CD14-positive monocyte (primary cell): ENCODE data around the gene SPATA19. TPM values are rescaled to one million over a fixed set of nuclear protein-coding genes. Genes with fewer than 3 reads are reported as not detected.

ENCODE experiments used
- DNase-seq, 3 donors: peaks; one replicate each; pipeline ENCODE4 v3.0.0-alpha.2; 2011 to 2022
- H2AFZ ChIP-seq: 2 replicates; pipeline ENCODE4 v1.6.0; 2012; ENCODE audit warnings: mild to moderate bottlenecking, low read depth, low read length, inconsistent platforms; ENCODE audit not compliant: insufficient read depth, poor library complexity, severe bottlenecking
- H3K27ac ChIP-seq, 2 donors: 1 replicate in 1 of 2; 2 replicates in 1 of 2; pipeline ENCODE4 v1.5.1; 2012 to 2013; ENCODE audit warnings: low read length in 2 of 2, control low read depth in 1 of 2, inconsistent platforms in 1 of 2, low read depth in 1 of 2, mild to moderate bottlenecking in 1 of 2
- H3K27me3 ChIP-seq, 2 donors: one replicate each; pipeline versions ENCODE4 v1.6.0 to v1.6.1; 2011 to 2013; ENCODE audit warnings: low read length in 2 of 2; ENCODE audit not compliant: control insufficient read depth in 2 of 2, insufficient read depth in 2 of 2
- H3K36me3 ChIP-seq, 2 donors: replicated peaks in 1 of 2; 1 replicate in 1 of 2; 2 replicates in 1 of 2; pipeline versions ENCODE4 v1.5.1 to v1.6.1; 2012 to 2013; ENCODE audit warnings: low read length in 2 of 2, control low read depth in 1 of 2, inconsistent platforms in 1 of 2, mild to moderate bottlenecking in 1 of 2; ENCODE audit not compliant: insufficient read depth in 2 of 2, control insufficient read depth in 1 of 2
- H3K4me1 ChIP-seq, 2 donors: 1 replicate in 1 of 2; 2 replicates in 1 of 2; pipeline versions ENCODE4 v1.5.1 to v1.6.1; 2012 to 2013; ENCODE audit warnings: low read length in 2 of 2, control low read depth in 1 of 2, inconsistent platforms in 1 of 2, mild to moderate bottlenecking in 1 of 2, moderate library complexity in 1 of 2; ENCODE audit not compliant: insufficient read depth in 2 of 2, control insufficient read depth in 1 of 2
- H3K4me2 ChIP-seq: replicated peaks from 2 replicates; pipeline ENCODE3; 2012; ENCODE audit warnings: low read length, moderate library complexity, mild to moderate bottlenecking; ENCODE audit not compliant: poor library complexity, severe bottlenecking; ENCODE audit errors: extremely low read depth
- H3K4me3 ChIP-seq, 3 experiments: fragments of 200-600 bp in 1 of 3; sonication (generic) in 1 of 3; replicated peaks in 1 of 3; 1 replicate in 2 of 3; 2 replicates in 1 of 3; pipeline ENCODE4 v1.5.1; 2011 to 2013; ENCODE audit warnings: low read length in 3 of 3, mild to moderate bottlenecking in 3 of 3, control low read depth in 2 of 3, low read depth in 2 of 3, inconsistent platforms in 1 of 3, moderate library complexity in 1 of 3
- H3K79me2 ChIP-seq: 2 replicates; pipeline ENCODE4 v1.6.0; 2012; ENCODE audit warnings: mild to moderate bottlenecking, control low read depth, inconsistent platforms, low read length, moderate library complexity; ENCODE audit not compliant: insufficient read depth
- H3K9ac ChIP-seq: 2 replicates; pipeline ENCODE4 v1.6.0; 2017; ENCODE audit warnings: low read length, mild to moderate bottlenecking; ENCODE audit not compliant: insufficient read depth, poor library complexity, severe bottlenecking
- H3K9me3 ChIP-seq, 2 donors: replicated peaks in 1 of 2; 1 replicate in 1 of 2; 2 replicates in 1 of 2; pipeline versions ENCODE4 v1.5.1 to v1.6.1; 2012 to 2013; ENCODE audit warnings: low read length in 2 of 2, control low read depth in 1 of 2; ENCODE audit not compliant: control insufficient read depth in 1 of 2, insufficient read depth in 1 of 2
- H4K20me1 ChIP-seq: 2 replicates; pipeline ENCODE4 v1.6.0; 2012; ENCODE audit warnings: mild to moderate bottlenecking, low read length, control low read depth, moderate library complexity; ENCODE audit not compliant: insufficient read depth
- H3K27ac Mint-ChIP-seq, 7 donors: one replicate each; pipeline ENCODE4 v1.8.0; 2020; ENCODE audit warnings: mild to moderate bottlenecking in 7 of 7, mixed read lengths in 7 of 7, moderate library complexity in 6 of 7, inconsistent platforms in 2 of 7
- H3K27me3 Mint-ChIP-seq, 3 donors: one replicate each; pipeline ENCODE4 v1.8.0; 2021 to 2022; ENCODE audit warnings: low read depth in 3 of 3, mild to moderate bottlenecking in 3 of 3, mixed read lengths in 3 of 3, moderate library complexity in 3 of 3, inconsistent platforms in 1 of 3
- H3K36me3 Mint-ChIP-seq, 2 donors: one replicate each; pipeline ENCODE4 v1.8.0; 2020; ENCODE audit warnings: mixed read lengths in 2 of 2, inconsistent platforms in 1 of 2, mild to moderate bottlenecking in 1 of 2
- H3K4me1 Mint-ChIP-seq: one replicate; pipeline ENCODE4 v1.8.0; 2020; ENCODE audit warnings: mild to moderate bottlenecking, mixed read lengths
- H3K4me3 Mint-ChIP-seq, 2 donors: one replicate each; pipeline ENCODE4 v1.8.0; 2020; ENCODE audit warnings: mild to moderate bottlenecking in 2 of 2, mixed read lengths in 2 of 2, moderate library complexity in 1 of 2
- H3K9me3 Mint-ChIP-seq, 7 donors: one replicate each; pipeline ENCODE4 v1.8.0; 2020 to 2022; ENCODE audit warnings: mixed read lengths in 7 of 7, mild to moderate bottlenecking in 6 of 7, moderate library complexity in 6 of 7, inconsistent platforms in 2 of 7
- CTCF ChIP-seq: fragments of 200-600 bp; IDR thresholded peaks from one replicate; pipeline ENCODE4 v1.8.0; 2022; ENCODE audit warnings: antibody characterized with exemption, mild to moderate bottlenecking
- WGBS: methylation state at CpG from one replicate; pipeline ENCODE4 v1.1.5; 2013; ENCODE audit warnings: missing lambda C conversion rate; ENCODE audit not compliant: insufficient coverage; 5-methylcytosine and 5-hydroxymethylcytosine counted together
- intact Hi-C, 2 donors: fragments of 100-400 bp; cut with micrococcal nuclease; formaldehyde crosslinking; loops; one replicate each; pipeline versions ENCODE4 v1.15.0 to v1.15.1; 2023
- polyA plus RNA-seq, 3 donors: library from polyadenylated mRNA; depleted of rRNA in 1 of 3; unstranded in 2 of 3; stranded (reverse) in 1 of 3; fragments of 300-500 nt in 2 of 3; fragments of >200 nt in 1 of 3; fragmentation: Illumina TruSeq in 2 of 3; gene quantifications; 1 replicate in 2 of 3; 2 replicates in 1 of 3; pipeline ENCODE4 v1.2.3, GENCODE V29; 2012 to 2021

Gene SPATA19
- polyA plus RNA-seq, 3 donors: not detected

GRCh38 chr11:133797554-133797953, 47.8 kb downstream of the SPATA19 start:
- peaks cover 9 to 21% (median 14%) of the 10 kb centered on the region in 7 donors for H3K9me3 Mint-ChIP-seq
- Histone ChIP-seq H3K79me2 (no peaks in the 10 kb centered on the region), H3K9me3 (peaks cover 14 to 17% of the 10 kb centered on the region in 2 donors), H3K4me1 (no peaks in the 10 kb centered on the region), H2AFZ (no peak overlapping the region), H3K27ac (no peak overlapping the region), H3K9ac (no peak overlapping the region), H4K20me1 (no peaks in the 10 kb centered on the region), H3K27me3 (no peaks in the 10 kb centered on the region), H3K4me2 (no peak overlapping the region), H3K4me3 (no peak overlapping the region), H3K36me3 (no peaks in the 10 kb centered on the region)
- H3K27me3 Mint-ChIP-seq: no peaks in the 10 kb centered on the region
- H3K27ac Mint-ChIP-seq: no peak overlapping the region
- no peak overlapping the region for H3K4me3 Mint-ChIP-seq
- DNase-seq: no peak
- TF ChIP-seq CTCF: no peak
- WGBS: 83% methylated on average over 3 of the region's 6 CpGs
- no peaks in the 10 kb centered on the region for H3K4me1 Mint-ChIP-seq
- H3K36me3 Mint-ChIP-seq: no peaks in the 10 kb centered on the region
- intact Hi-C loops: no loop called here

DNA sequence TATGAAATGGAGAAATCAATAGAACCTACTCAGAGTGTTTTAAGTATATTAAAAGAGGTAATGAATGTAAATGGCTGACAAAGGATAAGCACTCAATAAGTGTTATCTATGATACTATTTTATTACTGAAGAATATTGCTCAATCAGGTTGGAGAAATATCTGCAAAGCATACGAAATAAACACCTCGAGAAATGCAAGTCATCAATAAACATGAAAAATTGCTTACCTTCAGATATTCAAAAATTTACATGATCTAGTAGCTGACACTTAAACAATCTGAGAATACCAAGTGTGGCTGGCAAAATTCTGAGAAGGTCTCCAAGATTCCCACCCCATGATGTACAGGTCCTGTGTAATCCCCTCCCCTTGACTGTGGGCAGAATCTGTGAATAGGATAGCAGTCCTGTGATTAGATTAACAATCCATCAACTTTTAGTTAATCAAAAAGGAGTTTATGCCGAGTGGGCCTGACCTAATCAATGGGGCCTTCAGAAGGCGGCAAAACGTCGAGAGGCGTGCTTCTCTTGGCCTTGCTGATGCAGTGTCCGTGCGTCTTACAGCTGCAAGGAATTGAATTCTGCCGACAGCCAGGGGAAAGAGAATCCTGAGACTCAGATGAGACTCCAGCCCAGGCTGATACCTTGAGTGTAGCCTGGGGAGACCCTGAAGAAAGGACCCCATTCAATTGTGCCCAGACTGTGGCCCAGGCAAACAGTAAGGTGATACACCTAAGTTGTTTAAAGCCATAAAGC, 49.1 kb downstream of the SPATA19 start:
- Mint-ChIP-seq H3K9me3 (peaks cover 9 to 21% (median 15%) of the 10 kb centered on the region in 7 donors), H3K36me3 (no peaks in the 10 kb centered on the region), H3K4me3 (no peak overlapping the region), H3K4me1 (no peaks in the 10 kb centered on the region), H3K27me3 (peaks cover 0 to 1% (median 0%) of the 10 kb centered on the region in 3 donors), H3K27ac (no peak overlapping the region)
- DNase-seq: no peak
- TF ChIP-seq CTCF: no peak
- H2AFZ ChIP-seq: no peak overlapping the region
- no peaks in the 10 kb centered on the region for H3K79me2 ChIP-seq
- no peaks in the 10 kb centered on the region for H3K27me3 ChIP-seq
- no peaks in the 10 kb centered on the region for H3K4me1 ChIP-seq
- 96% methylated on average over 8 of the region's 10 CpGs for WGBS
- H3K4me3 ChIP-seq: no peak overlapping the region
- no peak overlapping the region for H3K9ac ChIP-seq
- intact Hi-C loops: no loop called here
- H3K4me2 ChIP-seq: no peak overlapping the region
- H3K27ac ChIP-seq: no peak overlapping the region
- H3K9me3 ChIP-seq: peaks cover 14 to 17% of the 10 kb centered on the region in 2 donors
- H4K20me1 ChIP-seq: no peaks in the 10 kb centered on the region
- H3K36me3 ChIP-seq: no peaks in the 10 kb centered on the region
